ENCODE data around the gene JAGN1.

DNA sequence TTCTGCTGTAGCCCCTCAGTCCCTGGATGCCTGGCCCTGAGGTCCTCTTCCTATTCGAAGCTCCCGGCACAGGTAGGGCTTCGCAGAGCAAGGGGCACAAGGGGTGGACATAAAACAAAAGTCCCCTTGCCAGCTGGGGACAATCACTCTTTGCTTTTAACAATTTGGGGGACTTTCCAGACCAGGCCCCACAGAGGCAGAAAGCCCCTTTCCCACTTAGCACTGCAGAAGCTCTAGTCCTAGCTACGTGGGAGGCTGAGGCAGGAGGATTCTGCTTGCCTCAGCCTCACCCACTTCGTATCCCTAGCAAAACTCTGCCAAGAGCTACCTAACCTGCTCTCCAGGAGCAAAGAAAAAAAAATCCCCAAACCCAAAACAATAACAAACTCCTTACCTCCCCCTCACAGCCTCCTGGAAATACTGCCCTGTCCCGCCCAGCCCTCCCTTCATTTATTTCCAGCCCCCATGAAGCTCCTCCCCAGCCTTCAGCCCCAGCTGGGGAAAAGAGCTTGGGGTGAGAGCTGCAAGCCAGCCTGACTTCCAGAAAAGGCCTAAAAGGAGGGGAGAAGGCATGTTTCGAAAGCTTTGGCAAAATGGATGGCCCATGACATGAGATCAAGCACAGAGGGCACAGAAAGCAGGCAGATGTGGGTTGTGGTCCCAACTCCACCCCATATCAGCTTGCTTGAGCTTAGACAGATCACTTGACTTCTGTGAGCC, 10.4 kb upstream of the JAGN1 start, which contains the start of gene CIDEC:
- TF ChIP-seq, protein P1, sequence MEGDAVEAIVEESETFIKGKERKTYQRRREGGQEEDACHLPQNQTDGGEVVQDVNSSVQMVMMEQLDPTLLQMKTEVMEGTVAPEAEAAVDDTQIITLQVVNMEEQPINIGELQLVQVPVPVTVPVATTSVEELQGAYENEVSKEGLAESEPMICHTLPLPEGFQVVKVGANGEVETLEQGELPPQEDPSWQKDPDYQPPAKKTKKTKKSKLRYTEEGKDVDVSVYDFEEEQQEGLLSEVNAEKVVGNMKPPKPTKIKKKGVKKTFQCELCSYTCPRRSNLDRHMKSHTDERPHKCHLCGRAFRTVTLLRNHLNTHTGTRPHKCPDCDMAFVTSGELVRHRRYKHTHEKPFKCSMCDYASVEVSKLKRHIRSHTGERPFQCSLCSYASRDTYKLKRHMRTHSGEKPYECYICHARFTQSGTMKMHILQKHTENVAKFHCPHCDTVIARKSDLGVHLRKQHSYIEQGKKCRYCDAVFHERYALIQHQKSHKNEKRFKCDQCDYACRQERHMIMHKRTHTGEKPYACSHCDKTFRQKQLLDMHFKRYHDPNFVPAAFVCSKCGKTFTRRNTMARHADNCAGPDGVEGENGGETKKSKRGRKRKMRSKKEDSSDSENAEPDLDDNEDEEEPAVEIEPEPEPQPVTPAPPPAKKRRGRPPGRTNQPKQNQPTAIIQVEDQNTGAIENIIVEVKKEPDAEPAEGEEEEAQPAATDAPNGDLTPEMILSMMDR (IDR thresholded peaks at IDR 0.05): no peak
- no peak for TF ChIP-seq EZH2 (IDR thresholded peaks at IDR 0.05; ENCODE audit: borderline replicate concordance, insufficient read depth, low read depth, low read length, poor library complexity, severe bottlenecking)

All from B cell (primary cell).